Measurements from ENCODE around the gene WNK1. TPM values are rescaled to one million over a fixed set of nuclear protein-coding genes. Genes with fewer than 3 reads are reported as not detected.

Gene WNK1
- total and polyA plus RNA-seq, 2 donors (not counting 3 experiments of a cell fraction or from before 2014, with no cell fraction given): 46.3 to 108 TPM

- peak overlapping the region; percentile 41 for H3K27ac ChIP-seq (ENCODE audit: insufficient read depth, low read depth, low read length)
- no TSS peak for BruUV-seq (replicated peaks)
- no peaks in the 10 kb centered on the region for H3K36me3 ChIP-seq (ENCODE audit: control insufficient read depth in 2 of 2, extremely low read depth in 1 of 2, insufficient read depth in 2 of 2, low read length in 2 of 2)
- no peak for DNase-seq (ENCODE audit: low read depth, low spot score)
- H3K9me1 ChIP-seq (replicated peaks; ENCODE audit: control insufficient read depth, extremely low read depth, insufficient read depth, low read length): no peaks in the 10 kb centered on the region
- peaks cover 19% of the 10 kb centered on the region for H3K4me1 ChIP-seq (ENCODE audit: control insufficient read depth, extremely low read depth, insufficient read depth, low read length)
- dilution Hi-C loops (cut with MboI; ENCODE audit: extremely low pct_ligation_motif_present, low sequenced_read_pairs) (no loop called here), intact Hi-C loops (cut with micrococcal nuclease) (loop anchor here (1.0 to 10.0 kb wide), 7 partner anchors 64 to 834 kb away; no protein-coding TSS in a partner anchor)
- peaks cover 30% of the 10 kb centered on the region for H3K79me2 ChIP-seq (ENCODE audit: control insufficient read depth, insufficient read depth, low read length)
- no peaks in the 10 kb centered on the region for H3K27me3 ChIP-seq (ENCODE audit: control insufficient read depth in 2 of 2, insufficient read depth in 2 of 2, low read length in 2 of 2)
- H3K4me2 ChIP-seq (ENCODE audit: insufficient read depth, low read length): peak overlapping the region; percentile 97
- POLR2A ChIA-PET: interaction anchor here (0.5 to 0.9 kb wide), 3 partner anchors 82 to 180 kb away, joined by 3 to 7 read pairs (median 4); no protein-coding TSS in a partner anchor
- H2AFZ ChIP-seq (ENCODE audit: low read depth, low read length): peak overlapping the region; percentile 85
- FAIRE-seq: no peak
- H3K4me3 ChIP-seq (replicated peaks in 1 of 3; ENCODE audit: insufficient read depth in 1 of 3, low read depth in 1 of 3, low read length in 3 of 3): peak overlapping the region in 2 of 3 experiments; percentile 48 to 62
- H4K20me1 ChIP-seq (replicated peaks; ENCODE audit: control insufficient read depth, extremely low read depth, insufficient read depth, low read length): peaks cover 12% of the 10 kb centered on the region
- CTCF ChIA-PET: interaction anchor here (0.6 to 6.4 kb wide), 56 partner anchors 9 to 833 kb away, joined by 3 to 182 read pairs (median 5); partner anchors contain the start of genes NINJ2 and RAD52
- no peaks in the 10 kb centered on the region for H3K9me3 ChIP-seq (replicated peaks; ENCODE audit: control insufficient read depth, insufficient read depth, low read length)
- peak overlapping the region; percentile 67 for H3K9ac ChIP-seq (replicated peaks; ENCODE audit: extremely low read depth, insufficient read depth, low read length)
- TF ChIP-seq FOS (IDR thresholded peaks at IDR 0.05; ENCODE audit: borderline replicate concordance, insufficient read depth, low read length): no peak
These were observed 1.8 kb upstream of the WNK1 start for GRCh38 chr12:750366-751191.

- Histone ChIP-seq H3K36me3 (ENCODE audit: control insufficient read depth in 2 of 2, extremely low read depth in 1 of 2, insufficient read depth in 2 of 2, low read length in 2 of 2) (no peaks in the 10 kb centered on the region), H4K20me1 (replicated peaks; ENCODE audit: control insufficient read depth, extremely low read depth, insufficient read depth, low read length) (peaks cover 16% of the 10 kb centered on the region), H3K9me3 (replicated peaks; ENCODE audit: control insufficient read depth, insufficient read depth, low read length) (no peaks in the 10 kb centered on the region), H3K9me1 (replicated peaks; ENCODE audit: control insufficient read depth, extremely low read depth, insufficient read depth, low read length) (no peaks in the 10 kb centered on the region), H3K27me3 (ENCODE audit: control insufficient read depth in 2 of 2, insufficient read depth in 2 of 2, low read length in 2 of 2) (no peaks in the 10 kb centered on the region), H3K9ac (replicated peaks; ENCODE audit: extremely low read depth, insufficient read depth, low read length) (peak overlapping the region; percentile 67), H3K4me3 (replicated peaks in 1 of 3; ENCODE audit: insufficient read depth in 1 of 3, low read depth in 1 of 3, low read length in 3 of 3) (peak overlapping the region; percentile 35 to 62 (median 48)), H2AFZ (ENCODE audit: low read depth, low read length) (peak overlapping the region; percentile 85), H3K27ac (ENCODE audit: insufficient read depth, low read depth, low read length) (peak overlapping the region; percentile 41), H3K4me2 (ENCODE audit: insufficient read depth, low read length) (peak overlapping the region; percentile 97), H3K4me1 (ENCODE audit: control insufficient read depth, extremely low read depth, insufficient read depth, low read length) (peaks cover 26% of the 10 kb centered on the region), H3K79me2 (ENCODE audit: control insufficient read depth, insufficient read depth, low read length) (peaks cover 38% of the 10 kb centered on the region)
- TF ChIP-seq MAX (IDR thresholded peaks at IDR 0.05; ENCODE audit: insufficient read depth, insufficient read length) (peak; percentile 71), EZH2 (IDR thresholded peaks at IDR 0.05; ENCODE audit: borderline replicate concordance, low read depth, low read length, severe bottlenecking) (no peak), CTCF (IDR thresholded peaks at IDR 0.05; ENCODE audit: extremely low read depth in 1 of 2, insufficient read depth in 1 of 2, low read depth in 1 of 2, low read length in 2 of 2) (peak; percentile 79 to 86), FOS (IDR thresholded peaks at IDR 0.05; ENCODE audit: borderline replicate concordance, insufficient read depth, low read length) (peak; percentile 62), POLR2A (IDR thresholded peaks at IDR 0.05; ENCODE audit: low read depth, low read length) (peak; percentile 62), POLR2AphosphoS5 (IDR thresholded peaks at IDR 0.05; ENCODE audit: insufficient read depth, low read depth, low read length) (peak; percentile 78), MYC (IDR thresholded peaks at IDR 0.05; ENCODE audit: low read depth, low read length) (no peak), GATA2 (IDR thresholded peaks at IDR 0.05; ENCODE audit: insufficient read depth, insufficient read length, low read depth, low read length) (peak; percentile 18), JUN (IDR thresholded peaks at IDR 0.05; ENCODE audit: borderline replicate concordance, insufficient read depth, insufficient read length, low read depth) (no peak)
- BruUV-seq (replicated peaks): no TSS peak
- peak; percentile 91 for FAIRE-seq
- CTCF ChIA-PET: interaction anchor here (0.6 to 6.4 kb wide), 64 partner anchors 8 to 832 kb away, joined by 3 to 182 read pairs (median 5); partner anchors contain the start of genes NINJ2 and RAD52
- dilution Hi-C loops (cut with MboI; ENCODE audit: extremely low pct_ligation_motif_present, low sequenced_read_pairs): no loop called here
- intact Hi-C loops (cut with micrococcal nuclease): loop anchor here (1.0 to 10.0 kb wide), 7 partner anchors 63 to 833 kb away; no protein-coding TSS in a partner anchor
- DNase-seq (ENCODE audit: low read depth, low spot score): peak; percentile 97
- POLR2A ChIA-PET: interaction anchor here (0.5 to 1.0 kb wide), 6 partner anchors 60 to 181 kb away, joined by 3 to 7 read pairs (median 4); no protein-coding TSS in a partner anchor
These were observed 984 bp upstream of the WNK1 start for GRCh38 chr12:751192-751998.

Data from endothelial cell of umbilical vein (primary cell).